IgD-negative memory B cell (primary cell): ENCODE data around the gene SLC36A1. TPM values are rescaled to one million over a fixed set of nuclear protein-coding genes. Genes with fewer than 3 reads are reported as not detected.
"Not testable (repeated sequence)": the region's sequence is repeated elsewhere in the genome, so short reads cannot be mapped to it uniquely, and the experiment has no call there.

Experiments used
- H3K27ac Mint-ChIP-seq, 3 donors: one replicate each; pipeline ENCODE4 v1.8.0; 2020 to 2022; ENCODE audit warnings: mild to moderate bottlenecking in 3 of 3, mixed read lengths in 3 of 3, moderate library complexity in 1 of 3
- H3K27me3 Mint-ChIP-seq: one replicate; pipeline ENCODE4 v1.8.0; 2021; ENCODE audit warnings: mixed read lengths
- H3K36me3 Mint-ChIP-seq: one replicate; pipeline ENCODE4 v1.8.0; 2020; ENCODE audit warnings: mild to moderate bottlenecking, mixed read lengths
- H3K4me1 Mint-ChIP-seq, 3 donors: one replicate each; pipeline ENCODE4 v1.8.0; 2020 to 2022; ENCODE audit warnings: mixed read lengths in 3 of 3, mild to moderate bottlenecking in 1 of 3
- H3K4me3 Mint-ChIP-seq, 4 donors: one replicate each; pipeline ENCODE4 v1.8.0; 2020 to 2022; ENCODE audit warnings: mild to moderate bottlenecking in 4 of 4, mixed read lengths in 4 of 4, moderate library complexity in 3 of 4
- H3K9me3 Mint-ChIP-seq, 3 donors: one replicate each; pipeline ENCODE4 v1.8.0; 2020 to 2021; ENCODE audit warnings: mixed read lengths in 3 of 3, mild to moderate bottlenecking in 1 of 3
- polyA plus RNA-seq: library from polyadenylated mRNA; unstranded; fragments of 300-500 nt; fragmentation: Illumina TruSeq; gene quantifications from one replicate; pipeline ENCODE4 v1.2.3, GENCODE V29; 2021

SLC36A1 gene
- polyA plus RNA-seq, result 1.9 TPM

GRCh38 chr5:151447174-151448037 is at the start of gene SLC36A1:
Gene SLC36A1, plus strand, starts transcription at chr5:151447603. Its CDS starts 11,190 bp downstream, at chr5:151458793.
- H3K27ac Mint-ChIP-seq, result peak within 1 kb of the TSS; percentile 67 to 93 (median 89)
- peak within 1 kb of the TSS; percentile 88 to 99 (median 96) for H3K4me3 Mint-ChIP-seq
- peaks cover 6 to 17% (median 17%) of the 10 kb centered on the region in 3 donors for H3K4me1 Mint-ChIP-seq
- H3K27me3 Mint-ChIP-seq, result peaks cover 13% of the 10 kb centered on the region
- no peaks in the 10 kb centered on the region for H3K9me3 Mint-ChIP-seq
- peaks cover 3% of the 10 kb centered on the region for H3K36me3 Mint-ChIP-seq

DNA sequence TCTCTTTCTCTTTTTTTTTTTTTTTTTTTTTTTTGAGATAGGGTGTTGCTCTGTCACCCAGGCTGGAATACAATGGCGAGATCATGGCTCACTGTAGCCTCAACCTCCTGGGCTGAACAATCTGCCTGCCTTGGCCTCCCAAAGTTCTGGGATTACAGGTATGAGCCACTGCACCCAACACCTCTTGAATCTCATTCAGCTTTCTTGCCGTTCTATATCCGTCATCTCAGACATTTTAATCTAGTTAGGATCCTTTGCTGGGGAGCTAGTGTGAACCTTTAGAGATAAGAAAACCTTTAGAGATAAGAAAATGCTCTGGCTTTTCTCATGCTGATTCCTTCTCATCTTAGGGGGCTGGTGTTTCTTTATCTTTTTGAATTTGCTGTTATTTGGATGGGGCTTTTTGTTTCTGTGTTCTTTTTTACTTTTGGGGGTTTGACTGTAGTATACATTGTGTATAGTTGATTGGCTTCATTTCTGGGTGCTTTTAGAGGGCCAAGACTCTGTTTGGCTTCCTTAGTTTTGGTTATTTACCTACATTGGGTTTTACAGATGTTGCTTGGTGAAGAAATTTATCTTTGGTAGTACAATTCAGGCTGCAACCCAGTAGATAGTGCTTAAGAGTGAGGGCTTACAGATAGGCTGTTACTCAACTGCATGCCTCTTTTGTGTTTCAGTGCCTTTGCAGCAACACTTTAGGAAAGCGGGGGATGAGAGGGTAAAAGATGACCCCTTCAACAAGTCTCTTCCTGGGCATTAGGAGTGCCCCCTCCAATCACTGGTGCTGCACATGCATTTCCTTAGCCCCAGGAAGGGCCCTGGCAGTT is 41.9 kb upstream of the SLC36A1 start:
- peaks cover 2 to 14% (median 11%) of the 10 kb centered on the region in 3 donors for H3K9me3 Mint-ChIP-seq
- no peak overlapping the region for H3K27ac Mint-ChIP-seq
- H3K4me3 Mint-ChIP-seq, result no peak overlapping the region
- H3K27me3 Mint-ChIP-seq, result peaks cover 33% of the 10 kb centered on the region
- H3K36me3 Mint-ChIP-seq, result no peaks in the 10 kb centered on the region
- no peaks in the 10 kb centered on the region for H3K4me1 Mint-ChIP-seq

DNA sequence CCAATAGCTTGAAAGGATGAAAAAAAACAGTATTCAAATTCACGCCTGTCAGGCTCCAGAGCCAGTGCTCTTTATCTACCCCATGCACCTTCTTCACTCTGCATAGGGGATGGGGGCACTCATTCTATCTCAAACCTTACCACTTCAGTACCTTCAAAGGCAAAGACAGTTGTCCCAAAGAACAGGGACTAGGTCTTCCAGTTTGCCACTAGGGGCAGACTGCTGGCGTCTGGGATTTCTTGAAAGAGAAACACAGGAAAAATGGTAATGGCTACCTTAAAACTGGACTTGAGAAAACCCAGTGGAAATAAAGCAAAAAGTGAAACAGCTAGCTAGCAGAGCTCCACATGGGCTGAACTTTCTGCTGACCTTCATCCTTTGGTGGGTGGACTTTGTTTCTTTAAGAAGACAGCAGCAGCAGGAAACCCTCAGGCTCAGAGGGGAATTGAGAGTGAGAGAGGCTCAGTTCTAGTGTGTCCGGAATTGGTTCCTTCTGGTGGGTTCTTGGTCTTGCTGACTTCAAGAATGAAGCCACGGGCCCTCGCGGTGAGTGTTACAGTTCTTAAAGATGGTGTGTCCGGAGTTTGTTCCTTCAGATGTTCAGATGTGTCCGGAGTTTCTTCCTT is 41.0 kb upstream of the SLC36A1 start:
- Mint-ChIP-seq H3K36me3 (no peaks in the 10 kb centered on the region), H3K4me3 (peak overlapping the region in 1 of 4 donors; percentile 55), H3K4me1 (no peaks in the 10 kb centered on the region), H3K27me3 (peaks cover 35% of the 10 kb centered on the region), H3K27ac (no peak overlapping the region), H3K9me3 (peaks cover 2 to 14% (median 5%) of the 10 kb centered on the region in 3 donors)

- Mint-ChIP-seq H3K27me3 (peaks cover 40% of the 10 kb centered on the region), H3K9me3 (peaks cover 0 to 2% (median 0%) of the 10 kb centered on the region in 3 donors), H3K27ac (no peak overlapping the region), H3K36me3 (no peaks in the 10 kb centered on the region), H3K4me3 (no peak overlapping the region), H3K4me1 (no peaks in the 10 kb centered on the region)
Measured at GRCh38 chr5:151408591-151409230, 38.7 kb upstream of the SLC36A1 start.

DNA sequence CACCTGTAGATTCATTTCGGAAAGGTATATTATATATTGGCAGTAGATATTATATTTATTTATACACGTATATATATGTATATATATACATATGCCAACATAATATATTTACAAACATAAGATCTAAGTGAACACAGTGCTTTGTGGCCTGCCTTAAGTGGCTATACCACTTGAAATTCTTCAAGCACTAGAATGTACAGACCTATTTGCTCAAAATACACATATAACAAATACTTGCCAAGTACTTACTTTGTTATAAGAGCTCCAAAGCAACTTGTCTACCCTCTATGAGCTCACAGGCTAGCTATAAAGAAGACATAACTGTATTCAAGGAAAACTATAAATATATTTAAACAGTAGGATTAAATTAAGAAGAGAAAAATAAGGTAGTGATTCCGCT is 33.6 kb upstream of the SLC36A1 start:
- no peak overlapping the region for H3K27ac Mint-ChIP-seq
- H3K9me3 Mint-ChIP-seq, result peaks cover 5 to 16% (median 13%) of the 10 kb centered on the region in 3 donors
- peaks cover 25% of the 10 kb centered on the region for H3K27me3 Mint-ChIP-seq
- H3K4me3 Mint-ChIP-seq, result no peak overlapping the region
- H3K4me1 Mint-ChIP-seq, result no peaks in the 10 kb centered on the region
- H3K36me3 Mint-ChIP-seq, result no peaks in the 10 kb centered on the region

DNA sequence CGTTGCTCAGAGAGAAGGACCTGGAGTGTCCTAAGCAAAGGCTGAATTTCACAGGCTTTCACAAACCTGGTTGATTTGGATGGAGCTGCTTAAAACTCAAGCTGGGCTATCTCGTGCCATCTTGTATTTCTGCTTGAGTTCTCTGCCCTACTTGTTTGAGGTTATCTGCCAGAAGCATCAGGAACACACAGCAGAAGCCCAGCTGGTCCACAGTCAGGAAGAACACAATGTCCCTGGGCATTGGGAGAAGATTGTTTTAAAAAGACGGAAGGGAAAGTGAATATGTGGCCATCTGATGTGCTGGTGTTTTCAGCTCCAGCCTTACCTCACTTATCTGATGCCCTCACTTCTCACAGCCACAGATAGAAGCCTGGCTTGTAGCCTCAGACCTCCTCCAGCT is 32.9 kb upstream of the SLC36A1 start:
- Mint-ChIP-seq H3K4me1 (no peaks in the 10 kb centered on the region), H3K9me3 (peaks cover 8 to 19% (median 17%) of the 10 kb centered on the region in 3 donors), H3K27ac (no peak overlapping the region), H3K36me3 (peaks cover 4% of the 10 kb centered on the region), H3K27me3 (peaks cover 23% of the 10 kb centered on the region), H3K4me3 (no peak overlapping the region)

- peaks cover 18% of the 10 kb centered on the region for H3K27me3 Mint-ChIP-seq
- no peak overlapping the region for H3K4me3 Mint-ChIP-seq
- H3K9me3 Mint-ChIP-seq, result peaks cover 8 to 17% (median 17%) of the 10 kb centered on the region in 3 donors
- H3K36me3 Mint-ChIP-seq, result peaks cover 8% of the 10 kb centered on the region
- peaks cover 0 to 1% (median 0%) of the 10 kb centered on the region in 3 donors for H3K4me1 Mint-ChIP-seq
- H3K27ac Mint-ChIP-seq, result no peak overlapping the region
Measured at GRCh38 chr5:151417712-151418111, 29.7 kb upstream of the SLC36A1 start.

- Mint-ChIP-seq H3K4me3 (no peak overlapping the region), H3K4me1 (peaks cover 0 to 1% (median 0%) of the 10 kb centered on the region in 3 donors), H3K36me3 (peaks cover 8% of the 10 kb centered on the region), H3K27me3 (peaks cover 11% of the 10 kb centered on the region), H3K27ac (no peak overlapping the region), H3K9me3 (peaks cover 8 to 17% (median 17%) of the 10 kb centered on the region in 3 donors)
Measured at GRCh38 chr5:151420127-151420526, 27.3 kb upstream of the SLC36A1 start.

GRCh38 chr5:151424892-151425523 is 22.4 kb upstream of the SLC36A1 start:
- Mint-ChIP-seq H3K27ac (no peak overlapping the region), H3K27me3 (peaks cover 9% of the 10 kb centered on the region), H3K4me1 (peaks cover 9 to 10% (median 10%) of the 10 kb centered on the region in 3 donors), H3K4me3 (no peak overlapping the region), H3K9me3 (no peaks in the 10 kb centered on the region), H3K36me3 (peaks cover 4% of the 10 kb centered on the region)

GRCh38 chr5:151426347-151426746 is 21.1 kb upstream of the SLC36A1 start:
- H3K27ac Mint-ChIP-seq, H3K4me1 Mint-ChIP-seq, H3K9me3 Mint-ChIP-seq, H3K27me3 Mint-ChIP-seq, H3K36me3 Mint-ChIP-seq: not testable (repeated sequence)
- peak overlapping the region in 2 of 4 donors; percentile 5 to 42 for H3K4me3 Mint-ChIP-seq

GRCh38 chr5:151427258-151427657 is 20.1 kb upstream of the SLC36A1 start:
- no peaks in the 10 kb centered on the region for H3K9me3 Mint-ChIP-seq
- peaks cover 3% of the 10 kb centered on the region for H3K27me3 Mint-ChIP-seq
- H3K36me3 Mint-ChIP-seq, result no peaks in the 10 kb centered on the region
- peak overlapping the region in 1 of 3 donors; percentile 53 for H3K27ac Mint-ChIP-seq
- H3K4me3 Mint-ChIP-seq, result peak overlapping the region in 2 of 4 donors; percentile 30 to 46
- H3K4me1 Mint-ChIP-seq, result peaks cover 8 to 10% (median 10%) of the 10 kb centered on the region in 3 donors

GRCh38 chr5:151430731-151431130 is 16.7 kb upstream of the SLC36A1 start:
- Mint-ChIP-seq H3K9me3 (no peaks in the 10 kb centered on the region), H3K4me1 (peaks cover 8 to 10% (median 10%) of the 10 kb centered on the region in 3 donors), H3K4me3 (no peak overlapping the region), H3K36me3 (no peaks in the 10 kb centered on the region), H3K27ac (no peak overlapping the region), H3K27me3 (no peaks in the 10 kb centered on the region)

DNA sequence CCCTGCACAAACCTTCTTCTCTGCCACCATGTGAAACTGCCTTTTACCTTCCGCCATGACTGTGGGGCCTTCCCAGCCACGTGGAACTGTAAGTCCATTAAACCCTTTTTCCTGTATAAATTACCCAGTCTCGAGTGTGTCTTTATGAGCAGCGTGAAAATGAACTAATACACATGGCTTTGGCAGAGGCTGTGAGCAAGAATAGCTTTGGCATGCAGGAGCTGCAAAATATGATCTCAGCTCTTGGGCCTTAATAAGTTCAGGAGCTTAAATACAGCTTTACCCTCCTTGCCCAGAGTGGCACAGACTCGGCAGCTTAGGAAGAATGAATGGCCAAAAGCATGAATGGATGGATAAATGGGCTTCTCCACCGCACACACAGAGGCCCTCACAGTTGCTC is 15.7 kb upstream of the SLC36A1 start:
- Mint-ChIP-seq H3K27me3 (no peaks in the 10 kb centered on the region), H3K27ac (no peak overlapping the region), H3K9me3 (no peaks in the 10 kb centered on the region), H3K4me3 (no peak overlapping the region), H3K36me3 (no peaks in the 10 kb centered on the region), H3K4me1 (peaks cover 8 to 10% (median 10%) of the 10 kb centered on the region in 3 donors)

DNA sequence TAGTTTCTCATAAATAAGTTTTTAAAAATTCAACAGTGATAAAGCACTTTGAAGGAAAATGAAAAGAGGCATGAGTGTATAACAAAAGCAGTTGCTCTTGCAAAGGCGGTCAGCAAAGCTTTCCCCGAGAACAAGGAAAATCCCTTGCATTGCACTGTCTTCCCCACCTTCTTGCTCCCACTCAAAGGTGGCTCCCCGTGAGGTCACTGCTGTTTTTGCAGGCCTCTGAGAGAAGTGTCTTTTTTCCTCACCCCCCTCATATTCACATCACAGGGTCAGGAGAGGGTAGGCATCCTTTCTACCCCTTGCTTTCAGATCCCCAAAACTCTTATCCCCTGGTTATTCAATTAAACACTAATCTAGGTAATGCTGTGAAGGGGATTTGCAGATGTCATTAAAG is 15.2 kb upstream of the SLC36A1 start:
- Mint-ChIP-seq H3K4me3 (no peak overlapping the region), H3K4me1 (peaks cover 4 to 6% (median 5%) of the 10 kb centered on the region in 3 donors), H3K9me3 (no peaks in the 10 kb centered on the region), H3K27me3 (peaks cover 2% of the 10 kb centered on the region), H3K36me3 (no peaks in the 10 kb centered on the region), H3K27ac (no peak overlapping the region)
